ENCODE data around the gene LAMA2.
A peak's percentile ranks its signal among the peaks of the same experiment; 100 is the strongest.

The LAMA2 gene

DNA sequence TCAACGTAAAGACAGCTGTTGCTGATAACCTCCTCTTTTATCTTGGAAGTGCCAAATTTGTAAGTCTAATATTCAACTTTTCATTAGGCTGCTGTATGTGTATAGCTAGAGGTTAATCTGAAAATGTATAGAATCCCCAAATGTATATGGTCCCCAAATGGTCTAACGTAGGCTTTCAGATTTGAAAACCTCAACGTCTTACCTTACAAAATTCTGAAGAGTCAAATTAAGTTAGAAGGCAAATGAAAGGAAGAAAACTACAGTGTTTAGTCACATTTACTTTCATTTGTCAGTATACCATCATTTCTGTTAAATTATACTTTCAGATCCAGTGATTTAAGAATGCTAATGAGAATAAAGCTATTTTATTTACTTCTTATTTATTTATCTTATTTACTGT, 570.1 kb downstream of the LAMA2 start:
- no peak for DNase-seq (ENCODE audit: low spot score)

DNA sequence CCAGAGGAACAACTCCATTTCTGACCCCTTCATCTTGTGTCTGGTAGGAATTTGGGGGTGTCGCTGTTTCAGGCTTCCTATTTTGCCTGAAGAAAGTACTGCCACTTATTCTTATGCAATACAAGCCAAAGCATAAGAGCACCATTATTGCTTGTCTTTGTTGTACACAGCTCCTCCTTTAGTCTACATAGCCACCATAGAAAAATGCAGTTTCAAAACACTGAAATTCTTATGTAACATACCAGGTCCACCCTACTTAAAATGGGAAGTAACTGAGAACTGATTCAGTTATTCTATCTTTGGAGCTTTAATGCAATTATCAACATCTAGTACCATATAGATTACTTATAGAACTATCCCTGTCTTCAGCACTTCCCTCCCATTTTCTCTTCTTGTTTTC, 571.5 kb downstream of the LAMA2 start:
- DNase-seq (ENCODE audit: low spot score) = no peak

DNA sequence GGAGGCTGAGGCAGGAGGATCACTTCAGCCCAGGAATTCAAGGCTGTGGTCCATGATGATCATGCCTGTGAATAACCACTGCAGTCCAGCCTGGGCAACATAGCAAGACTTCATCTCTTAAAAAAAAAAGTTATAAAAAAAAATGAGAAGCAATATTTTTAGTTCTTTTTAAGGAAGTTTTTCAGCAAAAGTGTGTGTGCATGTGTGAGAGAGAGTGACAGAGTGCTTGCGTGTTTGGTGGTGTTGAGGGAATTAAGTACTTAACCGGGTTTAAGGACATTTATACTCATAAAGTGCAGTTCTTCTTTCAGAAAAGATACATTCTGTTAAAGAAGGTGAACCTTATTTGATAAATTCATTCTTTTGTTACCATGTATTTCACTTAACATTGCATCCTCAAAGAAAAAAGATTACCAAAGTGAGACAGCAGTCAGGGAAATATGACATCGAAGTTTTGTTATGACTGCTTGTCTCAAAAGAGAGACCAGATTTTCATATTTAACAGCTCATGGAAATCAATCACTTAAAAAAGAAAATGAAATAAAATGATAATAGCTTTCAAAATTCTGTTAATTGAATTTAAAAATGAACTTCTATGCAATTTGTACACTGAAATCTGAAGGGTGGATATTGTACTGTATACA, 572.3 kb downstream of the LAMA2 start:
- no peak for DNase-seq (ENCODE audit: low spot score)

DNA sequence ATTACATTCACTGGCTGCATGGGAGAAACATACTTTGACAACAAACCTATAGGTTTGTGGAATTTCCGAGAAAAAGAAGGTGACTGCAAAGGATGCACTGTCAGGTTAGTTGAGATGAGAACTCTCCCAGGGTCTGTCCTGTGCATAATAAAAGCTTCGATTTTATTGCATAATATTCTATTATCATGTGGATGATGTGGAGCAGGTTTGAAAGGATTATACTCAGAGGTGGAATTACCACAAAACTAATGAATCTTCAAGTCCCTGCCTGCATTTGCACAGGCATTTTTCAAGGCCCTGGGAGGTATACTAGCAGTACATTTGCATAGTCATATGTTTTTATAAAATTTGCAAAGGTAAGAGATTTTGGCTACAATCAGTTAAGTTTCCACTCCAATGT, 577.3 kb downstream of the LAMA2 start:
- DNase-seq (ENCODE audit: low spot score) = no peak

DNA sequence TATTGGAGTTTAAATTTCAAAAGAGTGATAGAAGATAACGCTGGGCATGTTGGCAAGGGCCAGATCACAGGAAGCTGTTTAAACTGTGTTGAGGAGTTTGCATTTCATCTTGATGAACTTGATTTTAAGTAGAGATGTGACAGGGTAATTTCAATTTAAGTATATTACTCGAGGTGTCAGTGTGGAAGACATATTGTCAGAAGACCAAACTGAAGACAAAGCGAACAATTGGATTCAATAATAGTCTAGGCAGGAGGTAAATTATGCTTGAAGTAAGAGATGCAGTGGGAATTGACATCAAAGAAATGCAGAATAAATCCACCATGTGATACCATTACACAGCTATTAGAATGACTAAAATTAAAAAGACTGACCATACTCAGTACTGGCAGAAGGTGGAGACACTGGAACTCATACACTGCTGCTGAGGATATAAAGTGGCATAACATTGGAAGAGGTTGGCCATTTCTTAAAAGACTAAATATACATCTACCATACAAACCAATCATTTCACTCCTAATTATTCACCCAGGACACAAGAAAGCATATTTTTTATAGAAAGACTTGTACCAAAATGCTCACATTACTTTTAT, 586.2 kb downstream of the LAMA2 start:
- DNase-seq (ENCODE audit: low spot score) = no peak

DNA sequence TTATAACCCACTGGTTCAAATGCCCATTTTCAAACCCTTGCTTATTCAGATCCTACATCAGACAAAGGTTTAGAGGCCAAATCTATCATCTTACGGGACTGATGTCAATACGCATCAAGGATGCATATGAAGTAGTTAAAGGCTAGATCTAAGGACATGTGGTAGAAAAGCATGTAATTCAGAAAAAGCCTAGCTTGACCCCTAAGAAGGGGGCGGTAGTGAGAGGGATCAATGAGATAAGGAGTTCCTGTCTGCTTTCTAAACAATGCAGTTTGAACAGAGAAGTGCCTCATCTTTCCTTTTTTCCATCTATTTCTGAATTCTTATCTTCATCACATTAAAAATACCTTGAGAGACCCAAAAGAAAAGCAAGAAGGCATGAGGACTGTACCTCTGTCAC, 589.3 kb downstream of the LAMA2 start:
- no peak for DNase-seq (ENCODE audit: low spot score)

DNA sequence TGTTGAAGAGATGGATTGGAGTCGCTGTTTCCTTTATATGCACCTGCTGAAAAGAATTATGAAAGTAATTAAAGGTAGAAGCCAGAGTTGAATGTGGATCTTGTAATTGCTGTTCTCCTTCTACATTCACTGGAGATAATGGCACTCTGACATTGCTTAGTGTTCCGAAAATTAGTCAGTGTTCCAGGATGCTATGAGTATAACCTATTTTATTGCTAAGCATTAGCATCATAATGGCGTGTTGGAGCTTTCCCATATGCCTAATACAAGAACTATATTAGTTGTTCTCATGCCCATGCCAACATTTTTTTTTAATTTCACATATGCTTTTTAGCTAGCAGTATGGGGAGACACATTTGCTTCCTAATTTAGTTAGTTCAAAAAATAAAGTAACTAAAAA, 590.6 kb downstream of the LAMA2 start:
- no peak for DNase-seq (ENCODE audit: low spot score)

DNA sequence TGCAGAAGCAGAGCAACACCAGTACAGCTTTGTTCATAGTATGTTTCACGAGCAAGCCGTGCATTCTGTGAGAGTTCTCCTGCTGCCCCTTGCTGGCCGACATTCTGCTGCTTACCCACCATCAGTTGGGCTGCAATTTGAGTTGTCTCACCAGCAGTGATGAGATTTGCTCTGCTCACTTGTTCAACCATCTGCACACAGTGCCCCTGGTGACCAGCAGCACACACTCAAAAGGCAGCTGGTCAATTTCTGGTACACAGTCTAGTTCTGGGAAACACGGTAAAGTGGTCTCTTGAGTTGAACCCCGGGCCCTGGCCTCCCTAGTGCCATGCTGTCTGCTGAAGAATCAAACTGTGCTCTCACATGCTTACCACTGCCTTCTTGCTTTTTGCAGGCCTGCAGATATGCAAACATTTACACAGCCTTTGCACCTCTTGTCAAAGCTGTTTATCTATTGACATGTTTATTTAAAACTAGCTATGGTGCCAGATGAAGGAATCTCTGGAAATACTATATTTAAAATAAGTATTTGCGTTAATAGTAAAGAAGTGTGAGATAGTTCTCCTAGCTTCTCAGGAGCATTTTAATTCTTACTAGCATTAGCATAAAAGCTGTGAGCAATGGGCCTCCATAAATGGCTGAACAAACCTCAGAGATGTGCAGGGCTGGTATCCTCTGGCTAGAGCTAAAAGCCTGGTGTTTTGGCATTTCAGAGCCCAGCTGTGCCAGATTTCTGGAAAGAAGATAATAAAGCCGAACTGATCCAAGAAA, 592.7 kb downstream of the LAMA2 start:
- DNase-seq (ENCODE audit: low spot score) = no peak

DNA sequence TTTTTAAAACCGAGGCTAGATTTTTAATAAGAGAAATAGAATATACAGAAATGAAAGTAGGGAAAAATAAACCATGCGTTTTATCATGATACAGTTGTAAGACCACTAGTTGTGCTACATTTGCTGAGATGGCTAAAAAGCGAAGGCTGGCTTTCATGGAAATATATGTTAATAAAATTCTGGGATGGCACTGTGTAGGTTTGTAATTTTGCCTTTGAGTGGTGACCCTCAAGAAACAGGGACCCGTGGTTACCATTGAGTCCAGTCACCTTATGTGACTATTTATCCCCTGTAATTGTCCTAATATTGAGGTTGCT, 593.3 kb downstream of the LAMA2 start:
- no peak for DNase-seq (ENCODE audit: low spot score)

DNA sequence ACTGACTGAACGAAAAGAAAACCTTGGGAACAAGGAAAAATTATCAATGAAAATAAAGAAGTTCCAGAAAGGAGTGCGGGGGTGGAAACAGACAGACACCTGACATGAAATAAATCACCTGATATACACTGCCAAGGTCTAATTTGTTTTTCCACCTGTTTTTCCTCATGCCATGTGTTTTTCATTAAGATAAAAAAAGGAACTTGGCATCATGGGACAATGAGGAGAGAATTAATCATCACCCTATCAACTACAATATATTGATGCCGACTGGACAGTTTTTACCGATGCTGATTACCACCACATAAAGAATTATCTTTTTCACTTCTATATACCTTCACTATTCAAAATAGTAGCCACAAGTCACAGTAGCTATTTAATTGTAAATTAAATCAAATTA, 593.9 kb downstream of the LAMA2 start:
- DNase-seq (ENCODE audit: low spot score) = no peak

DNA sequence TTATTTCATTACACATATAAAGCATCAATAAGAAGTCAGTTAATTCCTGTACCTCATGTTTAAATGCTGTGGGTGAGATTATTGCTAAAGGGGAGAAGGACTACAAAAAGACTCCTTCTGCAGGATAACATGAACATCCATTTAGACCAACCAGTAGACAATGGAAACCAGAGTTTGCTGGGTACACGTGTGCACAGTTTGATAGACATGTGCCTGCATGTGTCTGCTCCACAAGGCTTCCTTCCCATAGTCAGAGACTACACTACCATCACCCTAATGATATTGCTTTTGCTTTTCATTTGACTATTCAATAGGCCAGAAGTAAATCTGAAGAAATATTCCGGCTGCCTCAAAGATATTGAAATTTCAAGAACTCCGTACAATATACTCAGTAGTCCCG, 595.4 kb downstream of the LAMA2 start:
- DNase-seq (ENCODE audit: low spot score) = no peak

DNA sequence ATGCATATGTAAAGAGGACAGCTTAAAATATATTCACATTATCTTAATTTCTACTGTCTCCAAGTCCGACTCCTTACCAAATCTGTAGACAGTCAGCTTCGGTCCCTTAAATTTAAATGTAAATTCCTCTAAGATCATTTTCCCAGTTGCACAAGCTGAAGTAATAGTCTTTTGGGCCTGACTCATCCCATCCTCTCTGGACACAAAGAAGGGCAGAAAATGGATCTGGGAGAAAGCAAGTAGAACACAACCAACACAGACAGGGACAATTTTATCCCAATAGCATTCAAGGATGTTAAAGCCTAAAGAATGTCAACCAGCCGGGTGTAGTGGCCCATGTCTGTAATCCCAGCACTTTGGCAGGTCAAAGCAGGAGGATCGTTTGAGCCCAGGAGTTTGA, 598.8 kb downstream of the LAMA2 start:
- no peak for DNase-seq (ENCODE audit: low spot score)

DNA sequence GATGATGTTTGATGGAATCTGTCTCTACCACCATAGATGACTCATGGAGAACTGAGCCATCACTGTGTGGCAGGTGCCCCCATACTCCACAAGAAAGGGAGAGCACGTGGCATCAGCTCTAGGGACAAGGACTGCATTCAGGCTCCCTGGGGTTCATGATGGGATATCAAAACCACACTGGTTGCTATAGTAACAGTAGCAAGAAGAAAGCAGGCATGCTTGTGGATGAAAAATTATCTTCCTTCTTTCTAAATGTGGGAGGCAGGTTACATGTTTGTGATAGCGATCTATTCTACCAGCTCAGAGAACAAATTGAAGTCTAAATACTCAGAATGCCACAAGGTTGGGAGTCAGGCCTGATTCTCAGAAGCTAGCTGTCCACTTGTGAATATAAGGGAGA, 602.8 kb downstream of the LAMA2 start:
- DNase-seq (ENCODE audit: low spot score) = no peak

DNA sequence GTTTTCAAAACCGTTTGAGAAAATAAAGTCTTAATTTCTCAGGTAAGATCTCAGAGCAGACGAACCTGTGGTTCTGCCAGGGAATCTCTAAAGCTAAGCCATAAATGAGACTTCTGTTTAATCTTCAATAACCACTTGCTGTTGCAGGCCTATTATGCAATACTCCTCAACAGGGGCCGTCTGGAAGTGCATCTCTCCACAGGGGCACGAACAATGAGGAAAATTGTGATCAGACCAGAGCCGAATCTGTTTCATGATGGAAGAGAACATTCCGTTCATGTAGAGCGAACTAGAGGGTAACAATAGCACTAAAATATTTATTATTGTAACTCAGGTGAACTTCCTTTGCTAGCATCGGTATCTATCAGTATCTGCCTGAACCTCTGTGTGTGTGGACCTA, 603.4 kb downstream of the LAMA2 start:
- no peak for DNase-seq (ENCODE audit: low spot score)

DNA sequence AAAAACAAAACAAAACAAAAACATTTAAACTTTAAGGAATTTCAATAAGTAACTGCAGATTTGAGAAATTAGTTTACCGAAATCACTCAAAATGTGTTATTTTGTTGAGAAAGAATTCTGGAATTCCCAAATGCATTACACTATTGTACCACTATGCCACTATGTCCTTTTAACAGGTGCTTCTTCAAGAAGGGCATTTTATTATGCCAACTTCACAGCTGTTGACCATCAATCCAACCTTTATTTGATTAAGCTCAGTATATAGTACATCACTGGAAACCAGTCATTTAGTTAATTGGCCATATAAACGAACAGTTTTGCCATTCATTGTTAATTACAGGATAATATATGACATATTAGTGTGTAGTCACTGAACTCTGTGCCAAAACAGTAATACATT, 605.4 kb downstream of the LAMA2 start:
- DNase-seq (ENCODE audit: low spot score) = no peak

DNA sequence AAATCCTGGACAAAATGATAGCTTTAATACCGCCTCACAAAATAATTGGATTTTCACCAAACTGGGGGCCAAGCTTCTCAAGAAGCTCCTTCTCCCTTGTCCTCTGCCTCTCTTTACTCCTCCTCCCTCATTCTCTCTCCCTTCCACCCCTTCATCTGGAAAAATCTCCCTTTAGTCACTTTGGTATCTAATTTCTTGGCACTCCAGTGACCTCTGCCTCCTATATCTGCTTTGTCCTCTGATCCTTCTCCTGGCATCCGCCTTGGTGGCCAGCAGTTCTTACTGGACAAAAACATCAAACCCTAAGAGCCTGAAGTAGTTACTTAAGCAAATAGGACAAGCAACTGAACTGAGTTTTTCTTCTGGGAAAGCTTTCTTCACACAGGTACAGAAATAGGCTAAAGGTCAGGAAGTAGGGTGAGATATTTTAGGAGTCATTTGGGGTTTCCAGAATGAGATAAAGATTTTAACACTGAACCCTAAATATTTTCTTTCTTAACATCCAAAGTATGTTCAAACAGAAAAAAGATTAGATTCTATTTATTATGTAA, 606.4 kb downstream of the LAMA2 start:
- no peak for DNase-seq (ENCODE audit: low spot score)

DNA sequence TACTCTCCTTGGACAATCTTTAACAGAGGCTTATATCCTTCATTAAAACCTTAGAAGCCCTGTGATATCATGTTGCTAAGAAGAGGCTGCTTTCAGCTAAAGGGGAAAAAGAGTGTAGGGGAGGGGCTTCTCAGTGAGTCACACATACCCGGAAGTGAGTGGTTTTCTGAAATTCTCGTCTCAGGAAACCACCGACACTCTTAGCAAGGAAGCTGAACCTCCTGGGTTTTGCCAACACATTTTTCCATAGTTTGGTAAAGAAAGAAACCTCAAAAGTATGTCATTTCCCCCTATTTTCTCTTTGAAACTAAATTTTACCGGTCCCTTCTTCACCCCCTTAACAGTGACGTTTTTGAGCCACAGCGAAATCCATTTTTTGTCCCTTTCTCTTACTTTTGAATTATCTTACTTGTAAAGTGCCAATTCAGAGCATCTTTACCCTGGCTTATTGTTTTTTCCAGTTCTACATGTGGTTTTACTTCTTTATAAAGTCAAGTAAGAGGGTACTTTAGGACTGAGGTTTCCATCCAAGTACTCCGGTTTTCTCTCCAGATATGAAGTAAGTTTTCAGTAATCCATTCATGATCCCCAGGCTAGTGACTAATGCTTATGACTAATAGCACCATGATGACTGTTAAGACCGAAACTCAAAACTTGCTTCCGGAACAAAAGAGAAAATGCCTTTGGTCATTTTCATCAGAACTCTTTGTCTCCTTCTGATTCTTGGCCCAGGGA, 607.8 kb downstream of the LAMA2 start:
- DNase-seq (ENCODE audit: low spot score) = peak; percentile 84

DNA sequence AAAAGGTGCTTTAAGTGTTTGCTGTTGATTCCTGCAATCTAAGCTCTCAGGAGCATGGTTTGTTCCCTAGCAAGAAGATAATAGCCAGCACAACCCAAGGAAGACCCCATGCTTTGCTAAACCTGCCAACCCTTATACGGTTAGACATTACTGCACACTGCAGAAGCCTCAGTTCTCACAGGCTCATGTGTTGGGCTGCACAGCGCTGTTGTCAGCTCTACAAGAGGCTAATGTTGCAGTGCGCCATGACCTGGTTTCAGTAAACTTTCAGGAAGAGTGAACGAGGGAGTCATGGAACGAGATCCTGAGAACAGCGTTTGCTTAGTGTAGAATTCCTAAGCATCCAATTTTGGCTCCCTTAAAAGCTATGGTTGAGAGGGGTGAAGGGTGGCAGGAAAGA, 608.5 kb downstream of the LAMA2 start:
- DNase-seq (ENCODE audit: low spot score) = no peak

DNA sequence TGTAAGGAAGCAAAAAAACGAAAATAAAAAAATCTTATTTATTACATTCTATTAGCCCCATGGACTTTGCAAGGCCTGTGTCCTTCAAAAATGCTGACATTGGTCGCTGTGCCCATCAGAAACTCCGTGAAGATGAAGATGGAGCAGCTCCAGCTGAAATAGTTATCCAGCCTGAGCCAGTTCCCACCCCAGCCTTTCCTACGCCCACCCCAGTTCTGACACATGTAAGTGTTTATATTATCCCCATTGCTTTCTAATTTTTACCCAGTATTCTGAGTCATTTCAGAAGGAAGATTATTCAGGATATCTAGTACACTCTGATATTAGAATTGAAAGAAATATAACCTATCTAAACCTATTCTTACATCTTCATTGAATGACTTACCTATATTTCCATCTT, 609.3 kb downstream of the LAMA2 start:
- no peak for DNase-seq (ENCODE audit: low spot score)

DNA sequence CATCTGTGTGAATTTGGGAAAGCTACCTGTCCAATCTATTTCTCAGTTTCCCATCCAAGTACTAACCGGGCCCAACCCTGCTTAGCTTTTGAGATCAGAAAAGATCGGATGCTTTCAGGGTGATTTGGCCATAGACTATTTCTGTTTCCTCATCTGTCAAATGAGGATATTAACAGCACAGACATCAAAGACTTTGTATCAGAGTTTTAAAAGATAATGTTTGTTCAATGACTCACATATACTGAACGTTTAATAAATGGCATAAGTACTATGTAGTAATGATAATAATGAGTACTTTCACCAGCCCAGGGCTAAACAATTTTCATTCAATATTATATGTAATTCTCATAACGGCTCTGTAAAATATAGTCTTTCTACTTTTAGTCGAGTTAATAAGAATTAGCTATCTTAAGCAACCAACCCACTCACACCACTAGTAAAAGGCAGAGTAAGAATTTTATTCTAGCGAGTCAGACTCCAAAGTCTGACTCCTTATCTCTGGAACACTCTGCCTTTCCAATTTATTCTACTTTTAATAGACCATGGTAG, 610.5 kb downstream of the LAMA2 start:
- no peak for DNase-seq (ENCODE audit: low spot score)

DNA sequence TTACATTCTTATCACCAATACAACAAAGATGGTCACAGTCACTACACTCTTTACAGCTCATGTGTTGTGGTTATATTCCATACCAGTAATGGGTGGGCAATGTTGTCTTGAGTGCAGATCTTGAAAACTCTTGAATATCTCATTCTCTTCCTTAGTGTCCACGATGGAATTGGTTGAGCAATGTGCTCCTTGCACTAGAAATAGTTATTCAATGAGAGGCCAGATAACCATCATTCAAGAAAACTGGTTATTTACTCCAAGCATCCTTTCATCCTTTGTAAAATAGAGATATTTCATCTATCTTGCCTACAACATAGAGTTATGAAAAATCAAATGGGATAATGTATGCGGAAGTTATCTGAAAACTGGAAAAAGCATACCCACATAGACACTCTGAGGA, 611.2 kb downstream of the LAMA2 start:
- DNase-seq (ENCODE audit: low spot score) = no peak

DNA sequence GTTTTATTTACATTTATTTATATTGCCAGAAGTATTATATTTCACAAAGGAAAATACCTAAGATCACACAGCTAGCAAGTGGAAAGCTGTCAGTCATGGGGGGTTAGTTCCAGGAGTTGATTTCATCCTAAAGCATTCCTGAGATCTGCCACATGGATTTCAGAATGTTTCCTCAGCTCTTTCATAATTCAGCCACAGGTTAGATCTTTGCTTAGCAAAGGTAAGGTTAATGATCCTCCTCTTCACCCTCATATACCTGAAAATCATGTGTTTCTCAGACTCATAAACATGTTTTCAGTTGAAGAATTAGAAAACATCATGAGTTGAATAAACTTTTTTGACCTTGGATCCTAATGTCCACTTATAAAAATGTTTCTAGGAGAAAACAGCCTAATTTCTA, 611.6 kb downstream of the LAMA2 start:
- DNase-seq (ENCODE audit: low spot score) = no peak

DNA sequence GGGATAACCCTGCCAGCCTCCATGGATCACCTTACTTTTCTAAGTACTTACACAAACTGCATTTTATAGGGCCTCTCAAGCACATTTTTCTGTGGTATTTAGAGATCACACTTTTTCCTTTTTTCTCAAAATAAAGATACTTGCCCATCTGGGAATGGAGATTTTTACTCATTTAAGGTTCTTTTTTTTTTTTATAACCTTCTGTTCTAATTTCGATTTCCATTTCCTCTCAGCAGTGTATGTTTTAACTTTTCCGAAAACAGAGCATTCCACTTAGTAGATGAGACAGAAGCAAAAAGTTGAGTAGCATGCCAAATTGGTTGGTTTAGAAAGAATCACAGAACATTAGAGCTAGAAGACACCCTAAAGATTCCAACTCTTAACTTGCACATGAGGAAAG, 612.7 kb downstream of the LAMA2 start:
- DNase-seq (ENCODE audit: low spot score) = no peak

All from CD4-positive, alpha-beta T cell treated with Interleukin-6 at 100 ng/mL for 8 hours (primary cell).